NCI-H69 (cell line): ENCODE results near the gene C10orf90.
A peak's percentile ranks its signal among the peaks of the same experiment; 100 is the strongest.

Experiments used
- DNase-seq: peaks from one replicate; lab custom pipeline; 2025; lab: John Stamatoyannopoulos, UW

Gene C10orf90

DNA sequence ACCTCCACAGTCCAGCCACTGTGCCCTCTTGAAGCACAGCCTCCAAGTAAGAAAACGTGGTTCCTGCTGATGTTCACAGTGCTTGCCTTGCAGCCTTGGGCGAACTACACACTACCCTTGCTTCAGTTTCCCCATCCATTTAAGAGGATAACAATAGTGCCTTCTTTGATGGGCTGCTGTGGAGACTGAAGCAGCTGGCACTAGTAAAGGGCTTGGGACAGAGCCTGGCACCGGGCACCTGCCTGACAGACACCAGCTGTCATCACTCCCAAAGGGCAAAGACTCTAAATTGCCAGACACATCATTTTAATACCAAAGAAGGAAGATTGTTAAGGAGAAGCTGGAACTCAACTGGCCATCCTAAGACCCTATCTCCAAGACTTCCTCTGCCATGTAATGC, 3.1 kb upstream of the C10orf90 start:
- no peak for DNase-seq

DNA sequence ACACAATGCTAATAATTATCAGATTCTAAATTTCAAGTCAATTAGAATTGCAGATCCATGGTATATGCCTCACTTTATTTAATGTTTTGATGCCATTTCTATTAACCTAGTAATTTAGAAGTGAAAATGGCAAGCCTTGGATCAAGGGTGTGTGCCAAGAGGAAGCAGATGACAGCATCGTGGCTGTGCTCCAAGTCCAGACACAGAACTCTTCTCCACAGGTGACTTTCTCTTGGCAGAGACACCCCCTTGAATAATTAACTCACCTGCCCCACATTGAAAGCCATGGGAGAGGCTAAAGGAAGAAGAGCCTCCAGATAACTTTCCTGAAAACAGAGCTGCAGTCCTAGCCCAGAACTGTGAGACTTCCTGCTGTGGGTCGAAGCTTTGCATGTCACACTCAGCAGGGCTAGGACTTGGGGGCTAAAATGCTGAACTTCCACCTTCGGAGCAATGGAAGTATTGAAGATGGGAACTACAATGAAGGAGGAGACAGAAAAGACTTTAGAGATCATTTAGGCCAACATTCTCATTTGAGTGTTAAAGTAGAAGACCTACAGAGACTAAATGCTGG, 996 bp upstream of the C10orf90 start:
- peak; percentile 37 for DNase-seq

DNA sequence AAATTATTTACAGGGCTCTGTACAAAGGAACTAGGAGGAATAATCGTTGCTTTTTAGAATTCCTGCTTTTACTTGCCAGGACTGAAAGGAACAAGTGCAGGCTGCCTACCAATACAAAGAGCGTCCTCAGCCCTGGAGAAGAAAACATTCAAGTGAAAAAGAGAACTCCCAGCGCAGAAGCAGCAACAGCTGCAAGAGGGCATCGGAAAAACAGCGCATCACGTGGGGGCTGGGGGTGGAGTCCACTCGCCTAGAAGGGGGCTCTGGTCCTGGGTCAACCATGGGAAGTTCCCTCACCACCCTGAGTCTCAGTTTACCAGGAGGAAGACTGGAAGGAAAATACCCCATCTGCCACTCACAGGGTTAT, 385 bp upstream of the C10orf90 start:
- DNase-seq, result peak; percentile 2

DNA sequence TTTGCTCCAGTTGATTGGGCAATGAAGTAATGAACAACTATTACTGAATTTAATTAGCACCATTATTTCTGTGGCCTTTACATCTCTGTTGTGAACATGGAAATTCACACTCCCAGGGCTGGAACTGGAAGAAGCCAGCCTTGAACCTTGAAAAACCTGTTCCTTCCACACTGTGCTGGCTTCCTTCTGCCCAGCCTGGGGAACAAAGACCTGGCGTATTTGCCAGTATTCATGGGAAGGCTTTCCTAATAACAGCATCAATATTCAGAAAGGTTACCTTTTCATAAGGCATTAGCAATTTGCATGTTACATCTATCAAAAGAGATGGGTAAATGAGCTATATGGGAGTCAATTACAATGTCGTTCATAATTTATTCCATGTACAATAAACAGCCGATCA, 1.3 kb downstream of the C10orf90 start:
- DNase-seq, result no peak

DNA sequence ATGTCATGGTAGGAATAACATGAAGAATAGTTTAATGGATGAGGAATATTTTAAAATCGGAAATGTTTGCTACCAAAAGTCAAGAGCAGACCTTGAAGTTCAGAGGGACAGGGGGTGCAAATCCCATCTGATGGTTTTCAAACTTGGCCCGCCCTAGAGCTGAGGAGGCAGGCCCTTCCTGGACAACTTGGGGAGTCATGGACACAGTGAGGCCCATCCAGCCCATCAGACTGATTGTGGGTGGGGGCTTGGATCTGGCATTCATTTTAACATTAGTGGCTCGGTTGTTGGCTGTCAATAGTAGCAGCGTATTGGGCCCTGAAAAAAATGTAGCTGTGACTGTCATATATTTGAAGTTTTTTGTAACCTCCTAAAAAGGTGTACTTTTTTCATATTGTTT, 2.0 kb downstream of the C10orf90 start:
- no peak for DNase-seq

DNA sequence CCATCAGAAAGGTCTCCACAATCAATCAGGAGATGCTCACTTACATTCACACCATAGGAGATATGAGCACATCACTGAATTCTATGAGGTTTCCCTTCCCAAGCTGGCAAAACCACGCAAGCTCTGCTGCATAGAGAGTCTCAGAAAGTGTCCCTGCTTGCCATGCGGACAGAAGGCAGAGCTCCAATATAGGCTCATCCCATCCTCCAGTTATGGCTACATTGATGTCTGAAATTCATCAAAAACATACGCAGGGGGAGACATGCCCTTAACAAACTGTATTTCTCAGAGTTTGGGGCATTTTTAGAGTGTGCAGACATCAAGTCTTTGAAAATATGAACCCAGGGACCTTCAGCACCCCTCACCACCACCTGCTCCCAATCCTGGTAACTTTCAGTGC, 2.9 kb downstream of the C10orf90 start:
- no peak for DNase-seq

DNA sequence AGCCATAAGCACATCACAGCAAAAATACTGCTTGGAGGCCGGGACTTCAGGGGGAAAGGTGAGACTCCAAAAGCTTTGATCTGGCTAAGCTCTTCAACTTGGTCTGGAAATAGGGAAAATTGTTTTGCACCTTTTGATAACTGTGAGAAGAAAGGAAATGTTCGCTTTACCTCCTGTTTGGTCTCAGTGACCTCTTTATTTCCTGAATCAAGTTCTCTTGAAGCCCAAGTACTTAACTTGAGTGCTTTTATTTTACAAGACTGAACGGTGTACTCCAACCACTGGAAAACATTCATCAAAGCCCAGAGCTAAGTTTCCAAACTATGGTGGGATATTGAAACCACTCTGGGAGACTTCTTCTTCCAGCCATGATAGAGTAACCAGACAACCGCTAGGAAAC, 5.3 kb downstream of the C10orf90 start:
- DNase-seq, result no peak

DNA sequence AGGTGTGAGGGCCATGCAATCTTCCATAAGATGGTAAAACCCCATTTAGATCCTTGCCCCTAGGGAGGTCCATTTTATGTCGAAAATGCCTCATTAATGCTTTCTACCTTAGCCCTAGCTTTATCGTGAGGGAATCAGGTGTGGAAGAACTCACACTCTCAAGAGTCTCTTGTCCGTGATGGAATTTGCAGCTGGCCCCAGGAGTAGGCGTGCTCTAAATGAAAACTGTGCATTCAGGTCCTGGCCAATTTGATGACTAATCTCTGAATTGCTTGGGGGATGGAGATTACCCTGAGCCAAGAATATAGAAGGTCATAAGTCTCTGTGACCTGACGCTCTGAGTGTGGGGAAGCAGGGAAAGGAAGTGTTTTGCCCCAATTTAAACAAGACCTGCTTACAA, 6.6 kb downstream of the C10orf90 start:
- DNase-seq, result no peak

DNA sequence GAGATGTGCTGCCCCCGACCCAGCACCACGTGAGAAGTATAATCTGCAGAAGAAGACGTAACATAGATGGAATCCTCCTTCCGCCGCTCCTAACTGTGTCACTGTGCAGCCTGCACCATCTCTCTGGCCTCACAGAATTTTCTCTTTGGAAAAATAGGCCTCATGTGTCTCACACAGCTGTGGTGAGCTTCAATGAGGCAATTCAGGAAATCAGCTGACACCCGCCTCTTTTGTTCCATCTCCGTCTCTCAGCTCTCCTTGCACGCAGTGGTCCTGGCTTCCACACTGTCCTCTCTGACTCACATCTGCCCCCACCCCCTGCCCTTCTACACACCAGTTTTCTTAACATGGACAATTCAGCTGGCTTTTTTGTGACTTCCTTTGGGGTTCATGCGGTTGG, 7.2 kb downstream of the C10orf90 start:
- no peak for DNase-seq

DNA sequence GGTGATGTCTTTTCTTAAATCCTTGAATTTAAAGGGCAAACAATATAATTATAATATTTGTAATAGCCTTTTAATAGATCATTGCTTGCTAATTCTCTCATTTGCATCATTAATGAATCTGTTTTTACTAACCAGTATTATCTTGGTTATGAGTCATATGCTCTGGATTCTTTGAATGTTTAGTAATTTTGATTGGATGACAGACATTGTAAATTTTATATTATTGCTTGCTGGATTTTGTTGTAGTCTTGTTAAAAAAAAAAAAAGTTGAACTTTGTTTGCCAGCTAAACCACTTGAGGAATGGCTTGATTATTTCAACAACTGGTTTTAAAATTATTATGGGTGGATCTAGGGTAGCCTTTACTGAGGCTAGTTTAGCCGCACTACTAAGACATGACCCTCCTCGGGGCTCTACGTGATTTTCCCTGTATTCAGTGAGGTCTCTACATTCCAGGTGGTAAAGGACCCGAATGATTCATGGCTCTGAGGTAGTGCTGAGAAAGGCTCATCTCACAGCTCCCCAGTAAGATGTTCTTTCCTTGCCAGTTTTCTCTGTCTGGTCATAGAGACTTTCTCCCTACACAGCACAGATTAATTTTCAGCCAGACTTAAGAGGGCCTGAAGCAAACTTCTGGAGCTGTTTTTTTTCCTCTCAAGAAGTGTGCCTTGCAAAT, 8.5 kb downstream of the C10orf90 start:
- DNase-seq, result no peak

DNA sequence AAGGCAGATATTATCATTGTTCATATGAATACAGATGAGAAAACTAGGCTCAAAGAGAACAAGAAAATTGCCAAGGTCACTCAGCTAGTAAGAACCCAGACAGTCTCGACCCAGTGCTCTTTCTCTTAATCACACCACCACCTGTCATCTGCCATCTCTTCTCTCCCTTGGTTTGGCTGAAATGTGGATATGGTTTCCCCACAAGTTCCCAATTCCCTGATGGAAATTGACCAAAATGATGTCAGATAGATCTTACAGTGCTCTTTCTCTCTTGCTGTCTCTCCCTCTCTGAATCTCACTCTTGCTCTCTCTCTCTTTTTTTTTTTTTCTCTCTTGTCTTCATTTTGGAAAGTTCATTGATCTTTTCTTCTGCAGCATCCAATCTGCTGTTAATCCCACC, 9.1 kb downstream of the C10orf90 start:
- no peak for DNase-seq

DNA sequence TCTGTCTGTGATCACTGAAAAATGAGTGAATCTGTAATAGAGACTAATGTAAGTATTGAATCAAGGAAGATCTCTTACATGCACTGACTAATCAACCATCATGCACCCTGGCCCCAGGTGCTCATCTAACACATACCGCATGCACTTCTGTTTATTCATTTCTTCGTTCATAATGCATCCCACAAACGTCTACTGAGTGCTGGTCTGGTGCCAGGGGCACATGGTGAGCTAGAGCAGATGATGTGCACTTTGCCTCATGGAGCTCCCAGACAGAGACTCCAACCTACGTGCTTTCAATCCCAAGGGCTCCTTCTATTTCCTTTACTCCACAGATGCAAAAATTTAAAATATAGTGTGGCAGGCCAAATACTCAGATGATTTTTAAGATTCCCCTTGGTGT, 10.7 kb downstream of the C10orf90 start:
- no peak for DNase-seq

DNA sequence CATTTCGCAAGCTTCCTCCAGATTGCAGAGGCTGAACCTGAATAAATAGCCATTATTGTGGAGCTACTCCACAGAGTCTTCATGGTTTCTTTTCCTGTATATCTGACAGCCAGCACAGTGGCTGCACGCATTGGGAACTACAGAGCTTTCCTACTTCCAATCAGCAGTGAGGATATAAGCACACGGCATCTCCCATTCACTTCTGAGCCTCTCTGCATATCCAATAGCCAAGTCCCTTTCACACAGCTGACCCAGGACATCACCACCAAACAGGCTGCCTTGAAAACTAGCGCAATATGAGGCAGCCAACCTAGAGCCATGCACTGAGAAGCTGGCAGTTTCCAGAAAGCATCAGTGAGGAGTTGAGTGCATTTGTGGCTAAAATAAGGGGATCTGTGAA, 11.6 kb downstream of the C10orf90 start:
- no peak for DNase-seq

DNA sequence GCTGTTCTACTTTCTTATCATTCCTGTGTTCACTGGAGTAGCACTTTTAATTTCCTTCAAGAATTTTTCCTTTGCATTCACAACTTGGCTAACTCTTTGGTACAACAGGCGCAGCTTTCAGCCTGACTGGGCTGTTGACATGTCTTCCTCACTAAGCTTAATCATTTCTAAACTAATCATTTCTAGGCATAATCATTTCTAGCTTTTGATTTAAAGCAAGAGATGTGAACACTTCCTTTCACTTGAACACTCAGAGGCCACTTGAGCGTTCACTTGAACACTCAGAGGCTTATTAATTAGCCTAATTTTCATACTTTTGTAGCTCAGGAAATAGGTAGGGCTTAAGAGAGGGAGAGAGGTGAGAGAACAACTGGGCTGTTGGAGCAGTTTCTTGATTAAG, 15.9 kb downstream of the C10orf90 start:
- no peak for DNase-seq

DNA sequence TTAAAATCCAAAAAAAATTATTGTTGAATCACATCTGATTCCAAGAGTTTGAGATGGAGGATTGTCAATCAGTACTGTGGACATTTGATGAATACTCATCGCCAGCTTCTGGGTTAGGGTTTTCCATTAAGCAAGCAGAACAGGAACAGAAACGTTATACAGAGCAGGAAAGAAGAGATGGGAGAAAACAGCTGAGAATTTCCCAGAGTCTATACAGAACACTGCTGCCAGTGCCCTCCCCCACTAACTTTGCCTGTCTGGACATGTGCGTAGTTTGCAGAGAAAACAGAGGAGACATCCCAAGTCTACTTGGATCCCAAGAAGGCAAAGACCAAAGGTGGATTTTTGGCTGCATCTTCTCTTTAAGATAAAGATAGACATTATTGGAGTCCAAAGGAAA, 19.0 kb downstream of the C10orf90 start:
- DNase-seq, result no peak

DNA sequence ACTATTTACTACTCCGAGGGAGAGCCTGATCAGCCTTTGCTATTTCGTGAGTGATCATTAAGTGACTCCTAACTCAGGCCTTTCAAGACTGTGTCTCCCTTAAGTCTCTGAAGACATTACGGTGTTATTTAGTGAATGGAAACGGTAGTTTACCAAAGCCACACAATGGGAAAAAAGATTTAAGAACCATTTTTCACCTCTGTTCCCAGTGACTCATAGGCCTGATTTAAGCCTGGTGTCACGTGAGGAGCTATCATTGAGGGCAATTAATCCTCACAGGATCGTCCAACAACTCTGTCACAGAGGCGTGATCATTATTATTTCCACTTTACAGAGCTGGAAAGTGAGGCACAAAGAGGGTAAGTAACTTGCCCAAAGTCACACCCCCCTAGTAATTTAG, 20.3 kb downstream of the C10orf90 start:
- DNase-seq, result no peak

DNA sequence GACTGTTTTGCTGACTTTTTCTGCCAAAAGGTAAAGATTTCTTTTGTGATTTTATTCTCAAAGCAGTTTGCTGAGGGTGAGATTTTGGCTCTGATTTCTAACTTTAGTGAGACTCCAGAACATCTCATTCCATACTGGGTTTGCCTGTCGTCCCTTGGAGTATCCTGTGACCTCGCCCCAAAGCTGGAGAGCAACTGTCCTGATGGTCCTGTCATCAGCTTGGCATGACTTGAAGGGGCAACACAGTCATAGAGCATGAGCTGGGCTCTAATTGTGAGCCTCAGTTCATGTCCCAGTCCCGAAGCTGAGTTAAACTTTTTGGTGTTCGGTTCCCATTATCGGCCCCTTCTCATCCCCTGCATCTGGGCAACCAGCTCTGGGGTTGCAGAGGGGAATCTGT, 23.4 kb downstream of the C10orf90 start:
- DNase-seq, result no peak

DNA sequence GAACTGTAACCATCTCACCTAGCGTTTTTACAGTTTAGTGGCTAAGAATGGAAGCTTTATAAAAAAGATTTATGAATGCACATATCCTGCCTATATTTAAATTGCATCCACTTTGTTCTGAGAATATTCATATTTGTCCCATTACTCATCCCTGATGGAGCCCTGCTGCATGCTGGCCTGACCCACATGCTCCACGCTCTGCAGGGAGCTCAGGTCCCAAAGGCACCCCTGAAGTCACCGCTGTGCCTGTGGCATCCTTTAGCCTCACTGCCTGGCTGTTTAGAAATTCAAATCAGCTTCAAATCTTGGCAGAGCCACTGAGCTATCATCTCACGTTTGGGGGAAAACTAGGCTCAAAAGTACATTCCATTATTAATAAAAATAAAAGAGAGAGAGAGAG, 24.4 kb downstream of the C10orf90 start:
- DNase-seq, result no peak

DNA sequence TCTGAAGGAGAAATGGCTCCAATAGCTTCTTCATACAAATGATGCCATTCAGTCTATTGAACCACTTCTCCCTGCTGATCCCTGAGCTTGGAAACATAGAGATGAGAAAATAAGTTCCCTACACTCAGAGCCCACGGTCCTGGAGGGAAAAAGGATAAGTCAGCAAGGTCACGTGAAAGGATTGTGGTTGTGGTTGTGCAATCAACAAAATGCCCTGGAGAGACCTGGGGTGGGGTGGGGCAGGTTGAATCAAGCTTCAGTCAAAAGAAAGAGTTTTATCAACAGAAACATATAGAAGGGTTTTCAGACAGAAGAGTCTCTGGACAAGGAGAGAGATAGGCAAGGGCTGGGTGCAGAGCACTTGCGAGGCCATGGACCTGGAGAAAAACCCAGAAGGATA, 30.1 kb downstream of the C10orf90 start:
- DNase-seq, result no peak

DNA sequence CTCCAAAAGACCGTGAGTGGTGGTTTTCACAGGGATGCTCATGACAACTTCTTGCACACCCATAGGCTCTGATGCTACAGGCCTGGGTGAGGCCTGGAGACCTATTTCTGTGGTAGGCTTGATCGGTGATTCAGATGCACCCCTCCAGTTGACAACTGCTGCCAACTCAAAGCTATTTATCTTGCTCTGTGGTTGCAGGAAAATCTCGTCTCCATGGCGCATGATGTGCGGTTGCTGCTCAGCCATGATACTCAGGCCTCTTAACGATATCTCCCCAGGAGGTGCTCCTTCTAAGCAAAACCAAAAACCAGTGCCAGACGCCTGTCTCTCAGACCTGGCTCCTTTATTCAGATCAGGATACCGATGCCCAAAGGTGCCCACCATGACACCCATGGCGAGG, 31.4 kb downstream of the C10orf90 start:
- DNase-seq, result no peak

DNA sequence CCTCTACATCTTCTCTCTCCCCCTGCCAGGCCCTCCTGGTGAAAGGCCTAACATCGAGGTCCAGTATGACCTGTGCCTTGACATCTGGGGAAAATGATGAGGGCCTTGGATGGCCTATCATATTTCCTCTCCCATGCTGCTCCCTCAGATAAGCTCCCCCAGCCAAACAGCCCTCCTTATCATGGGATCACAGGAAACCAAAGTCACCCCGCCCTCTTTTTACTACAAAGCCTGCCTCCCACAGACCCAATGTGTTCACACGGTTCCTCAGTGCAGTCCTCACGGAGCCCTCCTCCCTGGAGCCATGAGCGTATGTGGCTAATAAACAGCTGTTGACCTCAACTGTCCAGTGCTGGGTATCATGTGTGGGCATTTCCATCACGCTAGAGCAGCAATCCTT, 32.0 kb downstream of the C10orf90 start:
- no peak for DNase-seq

DNA sequence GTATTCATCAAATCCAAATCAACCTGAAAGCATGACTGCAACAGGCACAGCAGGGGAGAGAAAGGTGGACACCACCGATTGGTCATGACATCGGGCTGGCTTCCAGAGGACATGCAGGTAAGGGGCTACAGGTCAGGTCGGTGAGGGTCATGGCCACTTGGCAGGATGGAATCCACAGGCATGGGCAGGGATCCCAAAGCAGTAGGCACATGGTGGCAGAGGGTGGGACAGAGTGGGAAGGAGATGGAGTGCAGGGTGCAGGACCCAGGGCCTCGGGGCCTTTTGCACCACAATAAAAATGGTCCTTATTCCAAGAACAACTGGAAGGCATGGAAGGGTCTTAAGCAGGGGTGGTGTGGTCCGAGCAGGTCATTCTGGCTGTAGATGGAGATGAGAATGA, 33.0 kb downstream of the C10orf90 start:
- no peak for DNase-seq

DNA sequence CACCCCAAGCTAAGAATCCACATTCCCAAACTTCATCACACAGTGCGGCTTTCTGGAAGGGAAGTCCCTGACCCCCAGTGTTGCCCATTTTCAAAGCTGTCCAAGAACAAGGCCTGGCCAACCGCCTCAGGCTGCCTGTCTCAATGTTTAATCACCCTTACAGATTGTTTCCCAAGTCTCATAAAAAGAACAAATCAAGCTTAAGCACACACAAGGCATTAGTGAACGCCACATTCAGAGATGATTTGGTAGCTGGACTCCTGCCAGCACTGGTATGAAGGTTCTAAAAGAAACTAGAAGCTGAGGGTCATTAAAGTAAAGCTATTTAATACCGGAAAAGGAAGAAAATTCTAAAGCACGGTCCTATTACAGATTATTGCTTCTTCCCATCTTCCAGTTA, 35.6 kb downstream of the C10orf90 start:
- no peak for DNase-seq

DNA sequence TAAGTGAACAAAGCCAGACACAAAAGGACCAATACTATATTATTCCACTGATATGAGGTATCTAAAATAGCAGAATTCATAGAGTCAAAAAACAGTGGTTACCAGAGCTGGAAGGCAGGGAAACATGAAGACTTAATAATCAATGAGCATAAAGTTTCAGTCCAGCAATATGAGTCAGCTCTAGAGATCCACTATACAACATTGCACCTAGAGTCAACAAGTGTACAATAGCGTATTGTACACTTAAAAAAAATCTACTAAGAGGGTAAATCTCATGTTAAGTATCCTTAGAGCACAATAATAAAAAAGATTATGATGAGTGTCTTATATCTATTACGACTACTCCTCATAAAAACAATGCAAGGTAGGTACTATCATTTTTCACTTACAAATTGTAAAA, 36.1 kb downstream of the C10orf90 start:
- no peak for DNase-seq

DNA sequence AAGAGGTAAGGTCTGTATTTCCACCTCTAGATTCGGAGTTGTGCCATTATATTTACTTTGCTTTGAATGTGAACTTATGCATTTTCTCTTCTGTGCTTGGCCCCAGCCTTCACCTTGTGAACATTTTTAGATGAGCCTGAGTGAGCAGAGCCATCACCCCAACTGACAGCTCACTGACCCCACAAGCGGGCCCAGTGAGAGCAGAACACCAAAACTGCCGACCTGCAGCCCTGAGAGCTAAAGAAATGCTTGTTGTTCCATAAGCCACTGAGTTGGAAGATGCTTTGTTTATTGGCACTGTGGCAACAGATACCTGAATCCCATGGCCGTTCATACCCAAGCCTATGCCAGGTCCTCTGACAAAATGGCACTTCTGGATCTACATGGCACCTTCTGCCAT, 37.8 kb downstream of the C10orf90 start:
- no peak for DNase-seq
